Heart left ventricle (tissue), 16 donors: ENCODE results near the gene KRT37. TPM values are rescaled to one million over a fixed set of nuclear protein-coding genes. Genes with fewer than 3 reads are reported as not detected.

Source experiments
- ATAC-seq, 4 donors: fragments of 200-7000 bp; cut with Tn5 transposase; one replicate each; pipeline ENCODE4 v1.9.1; 2020 to 2022; ENCODE audit warnings: moderate library complexity in 4 of 4, mild to moderate bottlenecking in 3 of 4, moderate number of reproducible peaks in 1 of 4
- DNase-seq, 5 donors: peaks; one replicate each; pipeline ENCODE4 v3.0.0-alpha.2; 2020
- H3K27ac ChIP-seq, 12 donors: fragments of 200-600 bp; sonication (generic) in 4 of 12; one replicate each; pipeline versions ENCODE4 v1.5.0 to v1.8.0; 2016 to 2022; ENCODE audit warnings: mild to moderate bottlenecking in 2 of 12
- H3K27me3 ChIP-seq, 9 donors: fragments of 200-600 bp; sonication (generic) in 2 of 9; one replicate each; pipeline versions ENCODE4 v1.5.1 to v1.8.0; 2016 to 2022; ENCODE audit warnings: mild to moderate bottlenecking in 3 of 9
- H3K36me3 ChIP-seq, 9 donors: fragments of 200-600 bp; sonication (generic) in 2 of 9; one replicate each; pipeline versions ENCODE4 v1.5.0 to v1.8.0; 2018 to 2022; ENCODE audit warnings: mild to moderate bottlenecking in 2 of 9
- H3K4me1 ChIP-seq, 12 donors: fragments of 200-600 bp; sonication (generic) in 4 of 12; one replicate each; pipeline versions ENCODE4 v1.5.0 to v1.8.0; 2016 to 2022; ENCODE audit warnings: mild to moderate bottlenecking in 3 of 12
- H3K4me3 ChIP-seq, 12 donors: fragments of 200-600 bp; sonication (generic) in 4 of 12; one replicate each; pipeline versions ENCODE4 v1.5.0 to v1.8.0; 2017 to 2022; ENCODE audit warnings: mild to moderate bottlenecking in 9 of 12, moderate library complexity in 4 of 12
- H3K9me3 ChIP-seq, 12 donors: fragments of 200-600 bp; sonication (generic) in 4 of 12; one replicate each; pipeline versions ENCODE4 v1.5.0 to v1.8.0; 2016 to 2022; ENCODE audit warnings: mild to moderate bottlenecking in 1 of 12
- POLR2A ChIP-seq, 2 donors: fragments of 450-650 bp; IDR thresholded peaks; one replicate each; pipeline ENCODE4 v1.6.1; 2017; ENCODE audit warnings: antibody characterized with exemption in 2 of 2, mild to moderate bottlenecking in 2 of 2, moderate library complexity in 2 of 2
- WGBS, 4 donors: extraction: QIAGEN DNeasy Blood & Tissue Kit in 2 of 4; methylation state at CpG; one replicate each; pipeline versions ENCODE4 v1.1.5 to v1.1.7; 2013 to 2018; 5-methylcytosine and 5-hydroxymethylcytosine counted together
- intact Hi-C, 10 donors: fragments of 100-400 bp; cut with DNase I; formaldehyde crosslinking; loops; one replicate each; pipeline versions ENCODE4 v1.11.1 to v1.14.2; 2022
- polyA plus RNA-seq, 2 donors: library from polyadenylated mRNA; stranded (reverse); fragments of 200-250 nt; gene quantifications; one replicate each; pipeline ENCODE4 v1.2.3, GENCODE V29; 2013
- total RNA-seq, 9 donors: library from RNA; depleted of rRNA in 2 of 9; stranded (reverse); fragments of >200 nt in 2 of 9; fragmentation: NEBNext Ultra II Directional in 3 of 9; extraction: Animal tissue kit (Norgen Biotek cat#: 25700) in 3 of 9; gene quantifications; one replicate each; pipeline versions ENCODE4 v1.1.0 to v1.2.4, GENCODE V29; 2016 to 2023
- TF ChIP-seq, protein P1 (sequence below), 12 donors: fragments of 200-600 bp; sonication (generic) in 4 of 12; IDR thresholded peaks; one replicate each; pipeline versions ENCODE4 v1.5.0 to v1.8.0; 2018 to 2022; ENCODE audit warnings: antibody characterized with exemption in 12 of 12, mild to moderate bottlenecking in 5 of 12
- donor health status: ischemic (EF 13 %, LVEDD 7.1; RV severe dilation, severe dysfunction).
- donor health status: healthy with polysubstance abuse.
- donor health status: DM: no; HTN: yes; CAD: no.
- donor health status: DM: no; HTN: no; CAD: no.
- donor health status: ischemic (EF 25% LVEDD 6.9; RV normal size, moderate dysfunction).
- donor health status: ischemic (EF 25% LVEDD 5.7; RV mildly dilated, moderate dysfunction).
- donor health status: healthy.
- donor health status: DM: yes; HTN: yes; CAD: no.
- donor health status: ischemic (EF 35%, LVEDD 5.7; RV mildly dilated, moderate dysfunction).
- donor health status: nonischemic (EF 11% LVEDD 7.7; RV severe dilation, severe dysfunction).
- donor health status: DM: yes; HTN: yes; CAD: no.
- donor health status: PGD.
- donor health status: ischemic (EF 29% LVEDD 5.4; RV normal size, mild dysfunction).
- donor health status: nonischemic (EF 23%, LVEDD 6.1; RV moderate dilation, normal function).

The KRT37 gene
- total and polyA plus RNA-seq, 11 donors: not detected

DNA sequence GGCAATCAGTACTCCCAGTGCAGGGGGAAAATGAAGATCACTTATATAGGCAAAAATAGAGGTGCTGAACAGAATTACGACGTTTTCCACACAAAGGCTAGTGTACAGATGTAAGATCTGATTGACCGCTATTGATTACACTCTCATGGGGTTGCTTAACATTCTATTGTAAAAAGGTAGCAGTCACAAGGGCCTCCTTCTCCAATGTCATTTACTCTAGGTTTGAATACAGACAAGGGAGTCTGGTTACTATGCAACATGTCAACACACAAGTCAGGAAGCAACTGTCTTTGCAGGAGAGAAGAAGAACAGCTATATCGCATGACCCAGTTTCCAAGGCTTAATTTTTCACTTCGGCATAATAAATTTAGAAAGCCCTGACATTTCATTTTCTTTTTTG is 7.9 kb downstream of the KRT37 start:
- 75 to 85% (median 81%) methylated on average over 5 of the region's 5 CpGs for WGBS, 4 donors

DNA sequence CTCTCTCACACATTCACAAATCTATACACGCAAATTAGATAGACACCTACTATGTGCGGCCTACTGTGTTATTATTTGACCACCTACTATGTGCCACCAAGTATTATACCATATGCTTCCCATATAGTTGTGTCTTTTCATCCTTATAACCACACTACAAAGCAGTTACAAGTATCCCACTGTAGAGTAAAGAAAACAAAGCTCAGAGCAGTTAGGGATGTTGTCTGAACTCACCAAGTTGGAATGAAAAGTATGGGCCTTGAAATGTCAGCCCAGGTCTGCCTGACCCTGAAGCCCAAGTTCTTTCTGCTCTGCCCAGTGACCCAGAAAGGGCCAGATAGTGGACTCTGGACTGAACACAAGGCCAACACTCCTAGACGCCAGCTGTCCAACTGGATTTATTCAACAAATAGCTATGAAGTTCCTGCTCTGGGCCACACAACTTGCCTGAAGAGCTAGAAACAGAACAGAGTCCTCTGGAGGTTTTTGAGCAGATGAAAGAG is 8.5 kb downstream of the KRT37 start:
- 56 to 79% (median 60%) methylated on average over 3 of the region's 3 CpGs for WGBS, 4 donors
- intact Hi-C loops: no loop called here

More for the DNA sequence above, 7.9 kb downstream of the KRT37 start:
- H3K27me3 ChIP-seq: no peaks in the 10 kb centered on the region
- TF ChIP-seq POLR2A (IDR thresholded peaks at IDR 0.05): no peak
- TF ChIP-seq, protein P1, sequence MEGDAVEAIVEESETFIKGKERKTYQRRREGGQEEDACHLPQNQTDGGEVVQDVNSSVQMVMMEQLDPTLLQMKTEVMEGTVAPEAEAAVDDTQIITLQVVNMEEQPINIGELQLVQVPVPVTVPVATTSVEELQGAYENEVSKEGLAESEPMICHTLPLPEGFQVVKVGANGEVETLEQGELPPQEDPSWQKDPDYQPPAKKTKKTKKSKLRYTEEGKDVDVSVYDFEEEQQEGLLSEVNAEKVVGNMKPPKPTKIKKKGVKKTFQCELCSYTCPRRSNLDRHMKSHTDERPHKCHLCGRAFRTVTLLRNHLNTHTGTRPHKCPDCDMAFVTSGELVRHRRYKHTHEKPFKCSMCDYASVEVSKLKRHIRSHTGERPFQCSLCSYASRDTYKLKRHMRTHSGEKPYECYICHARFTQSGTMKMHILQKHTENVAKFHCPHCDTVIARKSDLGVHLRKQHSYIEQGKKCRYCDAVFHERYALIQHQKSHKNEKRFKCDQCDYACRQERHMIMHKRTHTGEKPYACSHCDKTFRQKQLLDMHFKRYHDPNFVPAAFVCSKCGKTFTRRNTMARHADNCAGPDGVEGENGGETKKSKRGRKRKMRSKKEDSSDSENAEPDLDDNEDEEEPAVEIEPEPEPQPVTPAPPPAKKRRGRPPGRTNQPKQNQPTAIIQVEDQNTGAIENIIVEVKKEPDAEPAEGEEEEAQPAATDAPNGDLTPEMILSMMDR (IDR thresholded peaks at IDR 0.05): no peak
- DNase-seq (no peak), ATAC-seq (peak in 3 of 4 donors; percentile 44 to 59 (median 54))
- H3K27ac ChIP-seq: no peak overlapping the region
- H3K4me3 ChIP-seq: no peak overlapping the region
- H3K4me1 ChIP-seq: peaks cover 0 to 14% (median 4%) of the 10 kb centered on the region in 12 donors
- no peaks in the 10 kb centered on the region for H3K9me3 ChIP-seq
- H3K36me3 ChIP-seq: no peaks in the 10 kb centered on the region
- intact Hi-C loops: no loop called here

DNA sequence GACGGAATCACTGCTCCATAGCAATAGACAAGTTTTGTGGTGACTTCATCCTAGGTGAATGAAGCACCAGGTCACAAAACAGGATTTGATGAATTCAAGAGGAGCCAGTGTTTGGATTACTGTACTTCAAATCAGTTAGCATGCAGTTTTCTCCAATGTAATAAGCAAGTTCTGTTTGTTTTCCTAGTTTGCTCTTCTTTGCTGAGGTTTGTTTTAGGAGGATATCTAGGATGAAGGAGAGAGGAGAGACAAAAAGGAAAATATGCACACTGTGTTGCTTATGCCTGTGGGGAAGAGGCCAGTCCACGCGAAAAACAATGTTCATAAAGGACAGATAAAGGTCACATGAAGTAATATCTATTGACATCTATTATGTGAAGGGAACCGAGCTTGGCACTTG is 9.0 kb downstream of the KRT37 start:
- H3K36me3 ChIP-seq: no peaks in the 10 kb centered on the region
- no peaks in the 10 kb centered on the region for H3K9me3 ChIP-seq
- TF ChIP-seq, protein P1 (IDR thresholded peaks at IDR 0.05): no peak
- TF ChIP-seq POLR2A (IDR thresholded peaks at IDR 0.05): no peak
- H3K27ac ChIP-seq: no peak overlapping the region
- H3K4me3 ChIP-seq: no peak overlapping the region
- ATAC-seq (no peak), DNase-seq (no peak)
- 77 to 86% (median 79%) methylated on average over 4 of the region's 4 CpGs for WGBS, 4 donors
- H3K27me3 ChIP-seq: no peaks in the 10 kb centered on the region
- intact Hi-C loops: no loop called here
- peaks cover 0 to 14% (median 4%) of the 10 kb centered on the region in 12 donors for H3K4me1 ChIP-seq

More for the DNA sequence above, 8.5 kb downstream of the KRT37 start:
- Histone ChIP-seq H3K27me3 (no peaks in the 10 kb centered on the region), H3K9me3 (no peaks in the 10 kb centered on the region), H3K4me1 (peaks cover 0 to 14% (median 4%) of the 10 kb centered on the region in 12 donors), H3K36me3 (no peaks in the 10 kb centered on the region), H3K4me3 (no peak overlapping the region), H3K27ac (peak overlapping the region in 1 of 12 donors; percentile 24)
- peak in 1 of 5 donors; percentile 34 for DNase-seq
- no peak for TF ChIP-seq POLR2A (IDR thresholded peaks at IDR 0.05)
- TF ChIP-seq, protein P1 (IDR thresholded peaks at IDR 0.05): no peak
- ATAC-seq: peak in 3 of 4 donors; percentile 63 to 71 (median 70)

DNA sequence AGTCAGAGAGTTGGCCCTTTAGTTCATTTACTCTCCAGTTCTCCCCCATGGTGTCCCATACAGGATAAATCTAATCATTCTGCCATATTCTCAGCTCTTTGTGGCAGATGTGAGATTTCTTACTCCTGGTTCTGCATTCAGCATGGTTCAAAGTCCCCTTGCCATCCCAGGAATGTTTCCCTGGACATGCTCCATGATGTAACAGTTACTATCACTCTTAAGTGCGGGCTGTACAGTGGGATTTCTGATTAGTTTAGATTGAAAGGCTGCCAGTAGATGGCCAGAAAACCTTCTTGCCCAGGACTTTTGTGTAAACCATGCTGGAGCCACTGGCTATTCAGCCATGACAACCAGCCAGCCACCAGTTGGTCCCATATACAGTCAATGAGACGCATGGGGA is 10.4 kb downstream of the KRT37 start:
- no peaks in the 10 kb centered on the region for H3K36me3 ChIP-seq
- intact Hi-C loops: no loop called here
- H3K4me3 ChIP-seq: no peak overlapping the region
- DNase-seq (no peak), ATAC-seq (no peak)
- TF ChIP-seq, protein P1 (IDR thresholded peaks at IDR 0.05): no peak
- TF ChIP-seq POLR2A (IDR thresholded peaks at IDR 0.05): no peak
- H3K27ac ChIP-seq: no peak overlapping the region
- H3K27me3 ChIP-seq: no peaks in the 10 kb centered on the region
- no peaks in the 10 kb centered on the region for H3K9me3 ChIP-seq
- H3K4me1 ChIP-seq: peaks cover 0 to 14% (median 4%) of the 10 kb centered on the region in 12 donors
- WGBS, 4 donors: 74 to 88% (median 80%) methylated on average over 2 of the region's 2 CpGs
